ENCODE data around the gene H1-8.

Gene H1-8

DNA sequence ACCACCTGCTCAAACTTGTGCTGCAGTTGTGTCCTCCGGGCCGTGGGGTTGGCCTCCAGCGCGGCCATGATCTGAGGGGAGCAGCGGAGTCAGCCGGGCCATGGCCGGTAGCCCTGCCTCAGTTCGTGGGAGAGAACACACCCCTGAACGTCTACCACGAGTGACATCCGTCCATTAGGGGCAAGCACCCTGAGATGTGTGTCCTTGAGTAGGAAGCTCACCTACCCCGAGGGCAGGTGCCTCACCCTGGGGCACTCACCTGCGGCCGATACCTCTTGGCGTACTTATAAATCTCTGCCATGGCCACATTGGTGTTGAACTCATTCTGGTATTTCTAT is 13.4 kb downstream of the H1-8 start:
- no peak for DNase-seq (ENCODE audit: low spot score)

DNA sequence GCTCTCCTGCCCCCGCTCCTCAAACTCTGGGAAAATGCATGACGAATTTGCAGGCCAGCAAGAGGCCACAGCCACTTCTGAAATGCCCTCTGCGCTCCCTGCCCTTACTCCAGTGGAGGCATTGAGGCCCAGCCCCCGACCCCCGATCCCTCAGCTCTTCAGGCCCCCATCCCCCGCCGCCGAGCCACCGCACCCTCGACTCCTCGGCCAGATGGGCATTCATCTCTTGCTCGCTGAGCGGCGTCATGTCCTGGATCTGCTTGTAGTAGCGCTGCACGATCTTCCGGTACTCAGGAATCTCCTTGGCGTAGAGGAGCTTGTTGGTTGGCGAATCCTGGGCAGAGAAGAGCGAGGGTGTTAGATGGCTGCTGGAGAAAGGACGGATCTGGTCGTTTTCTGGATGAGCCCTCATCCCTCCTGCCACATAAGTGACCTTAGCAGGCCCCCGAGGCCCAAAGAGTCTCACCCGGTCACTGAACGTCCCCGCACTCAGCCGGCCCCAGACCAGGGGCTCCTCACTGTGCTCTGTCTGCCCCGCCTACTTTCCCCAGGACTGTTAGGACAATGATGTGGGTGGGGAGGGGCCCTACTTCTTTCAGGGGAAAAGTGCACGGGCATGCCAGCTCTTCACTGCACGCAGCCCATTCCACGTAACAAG is 14.0 kb downstream of the H1-8 start:
- no peak for DNase-seq (ENCODE audit: low spot score)

DNA sequence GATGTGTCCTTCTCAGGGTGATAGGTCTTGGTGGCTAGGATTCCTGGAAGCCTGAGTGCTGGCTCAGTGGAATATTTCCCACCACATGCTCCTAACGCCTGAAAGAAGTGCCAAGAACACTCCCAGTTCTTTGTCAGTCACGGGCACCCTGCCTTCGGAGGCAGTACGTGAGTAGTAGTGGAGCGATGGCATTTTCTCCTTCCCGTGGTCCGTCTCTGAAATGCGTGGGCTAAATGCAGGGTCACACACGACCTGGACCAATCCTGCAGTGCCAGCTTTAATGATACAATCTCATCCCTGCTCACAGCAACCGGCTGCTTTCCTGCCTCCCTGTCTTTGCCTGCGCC is 14.5 kb downstream of the H1-8 start:
- peak; percentile 90 for DNase-seq (ENCODE audit: low spot score)

DNA sequence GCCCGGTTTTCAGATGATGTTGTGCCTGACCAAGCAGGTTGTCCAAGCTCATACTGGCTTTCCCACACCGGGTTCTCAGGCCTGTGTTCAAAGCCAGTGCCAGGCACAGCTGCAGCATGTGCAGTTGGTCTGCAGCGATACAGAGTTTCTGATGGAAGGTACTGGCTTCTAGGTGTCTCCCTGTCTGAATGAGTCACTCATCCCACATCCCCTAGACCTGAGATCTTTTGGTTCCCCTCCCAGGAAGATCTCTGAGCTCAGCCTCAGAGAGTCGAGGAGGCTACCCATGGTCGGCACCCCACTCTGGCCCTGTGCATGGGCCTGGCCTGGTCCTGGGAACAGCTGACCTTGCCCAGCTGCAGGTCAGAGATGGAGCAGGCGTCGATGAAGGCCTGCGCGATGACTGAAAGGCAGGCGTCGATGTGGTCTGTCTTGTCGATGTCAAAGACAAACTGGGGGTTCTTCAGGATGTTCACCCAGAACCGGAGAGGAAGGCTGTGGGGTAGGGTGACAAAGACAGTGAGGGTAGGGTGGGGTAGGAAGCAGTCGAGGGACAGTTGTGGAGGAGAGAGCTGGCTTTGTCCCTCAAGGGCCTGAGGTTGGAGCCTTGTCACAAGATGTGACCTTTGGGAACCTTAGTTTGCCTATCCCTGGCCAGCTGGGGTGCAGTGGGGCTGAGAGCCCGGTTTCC is 15.3 kb downstream of the H1-8 start:
- DNase-seq (ENCODE audit: low spot score), result no peak

DNA sequence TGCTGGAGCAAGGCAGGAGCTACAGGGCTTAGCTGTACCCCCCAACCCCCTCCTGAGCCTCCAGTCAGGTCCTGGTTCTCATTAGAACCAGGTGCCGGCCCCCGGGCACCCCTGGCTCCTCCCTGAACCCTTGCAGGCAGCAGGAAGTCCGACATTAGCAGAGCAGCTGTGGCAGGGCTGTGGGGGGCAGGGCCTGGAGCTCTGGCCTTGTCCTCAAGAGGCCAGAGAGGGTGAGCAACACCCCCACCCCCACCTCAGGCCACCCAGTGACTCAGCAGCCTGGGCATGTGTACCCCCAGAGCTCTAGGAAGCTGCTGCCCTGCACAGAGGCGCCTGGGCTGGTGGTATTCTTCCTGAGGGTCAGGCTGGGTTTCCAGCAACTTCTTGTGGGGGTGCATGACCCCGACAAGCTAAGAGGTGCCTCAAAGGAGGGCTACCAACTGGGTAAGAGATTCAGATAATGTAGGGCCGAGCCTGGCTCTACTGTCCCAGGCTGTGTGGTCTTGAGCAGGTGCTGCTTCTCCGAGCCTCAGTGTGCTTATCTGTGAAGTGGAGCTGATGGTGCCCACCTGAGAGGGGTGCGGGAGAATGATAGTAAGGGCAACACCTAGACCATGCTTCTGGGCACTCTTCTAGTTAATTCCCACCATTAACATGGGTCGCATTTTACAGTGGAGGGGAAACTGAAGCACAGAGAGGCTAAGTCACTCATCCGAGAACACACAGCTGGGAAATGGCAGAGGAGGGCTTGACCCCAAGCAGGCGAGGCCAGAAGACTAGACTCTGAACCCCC is 16.0 kb downstream of the H1-8 start:
- DNase-seq (ENCODE audit: low spot score), result peak; percentile 88

DNA sequence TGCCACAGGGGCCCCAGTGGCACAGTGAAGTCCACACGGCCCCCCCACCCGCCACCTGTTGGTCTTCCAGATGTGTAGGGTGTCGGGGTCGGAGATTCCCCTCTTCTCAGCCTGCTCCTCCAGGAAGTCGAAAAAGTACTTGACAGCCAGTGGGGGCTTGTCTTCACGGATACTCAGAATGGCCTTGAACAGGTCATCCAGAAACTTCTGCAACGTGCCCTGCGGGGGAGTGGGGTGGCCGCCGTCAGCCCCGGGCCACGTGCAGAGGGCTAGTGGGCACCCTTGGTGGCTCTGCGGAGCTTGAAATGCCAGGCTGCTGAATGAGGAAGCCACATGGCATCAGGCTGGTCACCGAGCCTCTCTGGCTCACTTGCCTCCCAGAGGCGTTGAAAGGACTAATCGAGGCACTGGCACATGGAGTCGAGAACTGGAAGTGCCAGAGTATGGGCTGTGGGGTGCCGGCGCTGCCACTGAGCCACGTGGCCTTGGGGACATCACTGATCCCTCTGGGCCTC is 16.6 kb downstream of the H1-8 start:
- no peak for DNase-seq (ENCODE audit: low spot score)

DNA sequence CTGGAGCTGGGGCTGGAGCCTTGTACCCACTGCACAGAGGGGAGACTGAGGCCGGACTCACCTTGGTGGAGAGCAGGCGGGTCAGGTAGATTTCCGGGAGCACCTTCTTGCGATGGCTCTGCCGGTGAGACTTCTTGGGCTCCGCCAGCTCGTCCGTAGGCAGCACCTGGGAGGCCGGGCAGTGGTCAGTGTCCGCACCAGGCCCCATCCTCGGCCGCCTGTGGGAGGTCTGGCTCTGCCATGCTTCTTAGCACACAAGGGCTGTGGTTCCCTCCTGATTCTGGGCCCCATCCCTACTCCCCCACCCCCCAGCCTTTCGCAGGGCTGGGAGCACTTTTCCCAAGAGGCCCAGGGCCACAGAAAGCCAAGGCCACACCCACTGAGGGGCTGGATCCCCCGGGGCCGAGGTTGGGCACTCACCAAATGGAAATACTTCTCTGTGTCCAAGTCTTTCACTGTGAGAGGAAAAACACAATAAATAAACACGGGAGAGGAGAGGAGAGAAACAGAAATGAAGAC is 17.4 kb downstream of the H1-8 start:
- peak; percentile 78 for DNase-seq (ENCODE audit: low spot score)

DNA sequence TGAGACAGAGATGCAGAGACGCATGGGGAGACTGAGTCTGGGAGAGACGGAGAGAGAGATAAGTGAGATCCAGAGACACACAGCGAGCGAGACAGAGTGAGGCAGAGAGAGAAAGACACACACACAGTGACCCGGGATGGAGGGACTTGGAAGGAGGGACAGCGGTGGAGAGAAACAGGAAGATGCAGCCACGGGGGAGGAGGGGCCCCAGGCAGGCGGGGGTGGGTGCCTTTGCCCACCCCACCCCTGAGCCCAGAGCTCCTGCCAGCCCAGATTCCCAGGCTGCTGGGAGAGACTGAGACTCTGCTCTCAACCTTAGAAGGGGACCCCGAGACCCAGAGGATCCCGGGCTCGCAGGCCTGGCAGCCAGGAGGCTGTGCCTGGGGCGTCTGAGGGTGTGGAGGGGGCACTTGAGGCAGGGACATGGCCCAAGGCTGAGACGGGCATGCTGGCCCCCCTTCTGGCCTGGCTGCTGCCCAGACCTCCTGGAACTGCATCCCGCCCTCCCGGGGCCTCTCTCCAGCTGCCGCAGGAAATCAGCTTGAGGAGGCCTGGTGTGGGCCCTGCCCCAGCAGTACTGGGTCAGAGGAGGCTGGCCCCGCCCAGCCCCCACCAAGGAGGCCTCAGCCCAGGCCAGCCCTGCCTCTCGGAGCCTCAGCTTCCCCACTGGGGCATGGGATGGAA is 18.1 kb downstream of the H1-8 start:
- DNase-seq (ENCODE audit: low spot score), result peak; percentile 94

DNA sequence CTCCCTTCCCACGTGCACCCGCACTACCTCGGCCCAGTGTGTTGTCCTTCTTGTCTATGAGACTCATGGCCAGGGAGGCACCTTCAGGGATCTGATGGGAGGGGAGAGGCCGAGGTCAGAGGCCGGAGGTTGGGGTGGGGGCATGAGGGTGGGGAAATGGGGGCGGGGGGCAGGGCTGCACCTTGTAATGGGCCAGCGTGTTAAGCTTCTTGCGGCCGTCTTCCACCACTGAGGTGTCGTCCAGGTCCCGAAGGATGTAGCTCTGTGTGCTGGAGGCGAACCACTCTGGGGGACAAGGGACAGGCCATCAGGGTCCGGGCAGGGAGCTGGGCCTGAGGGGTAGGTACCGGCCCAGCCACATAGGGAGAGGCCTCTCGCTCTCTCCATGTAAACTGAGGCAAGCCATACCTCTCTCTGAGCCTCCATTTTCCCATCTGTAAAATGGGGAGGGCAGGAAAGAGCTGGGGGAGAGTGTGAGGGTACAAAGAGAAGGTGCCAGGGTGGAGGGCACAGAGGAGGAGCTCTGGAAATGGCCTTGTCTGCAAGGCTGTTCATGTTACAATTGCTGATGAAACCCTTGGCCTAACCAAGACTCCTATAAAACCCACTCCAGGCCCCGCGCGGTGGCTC is 18.8 kb downstream of the H1-8 start:
- DNase-seq (ENCODE audit: low spot score), result no peak

DNA sequence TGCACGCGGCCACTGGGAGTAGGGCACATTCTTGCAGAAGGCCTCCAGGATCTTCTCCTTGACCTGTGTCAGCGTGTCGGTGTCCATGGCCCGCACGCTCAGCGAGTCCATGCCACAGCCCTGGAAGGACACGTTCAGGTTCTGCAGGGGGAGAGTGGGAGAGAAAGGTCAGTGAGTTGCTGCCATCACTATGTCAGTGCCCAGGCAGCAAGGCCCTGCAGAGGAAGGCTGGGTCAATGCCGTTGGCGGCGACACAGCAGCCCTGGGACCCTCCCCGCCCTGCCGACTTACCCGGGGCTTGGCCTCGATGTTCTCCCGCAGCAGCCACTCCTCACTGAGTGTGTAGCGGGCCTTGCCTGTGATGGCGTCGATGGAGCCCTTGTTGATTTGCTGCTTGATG is 19.8 kb downstream of the H1-8 start:
- DNase-seq (ENCODE audit: low spot score), result no peak

DNA sequence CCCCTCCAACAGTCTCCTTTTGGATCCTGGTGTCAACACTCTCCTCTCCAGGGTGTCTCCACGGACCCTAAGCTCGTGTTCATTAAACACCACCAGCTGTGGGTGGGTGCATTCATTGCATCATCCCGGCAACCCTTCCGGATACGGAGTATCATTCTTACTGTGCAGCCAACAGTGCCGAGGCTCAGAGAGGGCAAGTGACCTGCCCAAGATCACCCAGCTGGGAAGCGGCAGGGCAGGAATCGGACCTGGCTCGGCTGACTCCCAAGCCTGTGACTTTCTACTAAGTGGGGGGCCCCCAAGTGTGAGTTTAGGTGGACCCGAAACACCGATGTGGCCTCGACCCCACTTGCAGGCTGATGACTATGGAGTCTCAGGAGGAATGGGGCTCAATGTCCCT is 20.4 kb downstream of the H1-8 start:
- no peak for DNase-seq (ENCODE audit: low spot score)

DNA sequence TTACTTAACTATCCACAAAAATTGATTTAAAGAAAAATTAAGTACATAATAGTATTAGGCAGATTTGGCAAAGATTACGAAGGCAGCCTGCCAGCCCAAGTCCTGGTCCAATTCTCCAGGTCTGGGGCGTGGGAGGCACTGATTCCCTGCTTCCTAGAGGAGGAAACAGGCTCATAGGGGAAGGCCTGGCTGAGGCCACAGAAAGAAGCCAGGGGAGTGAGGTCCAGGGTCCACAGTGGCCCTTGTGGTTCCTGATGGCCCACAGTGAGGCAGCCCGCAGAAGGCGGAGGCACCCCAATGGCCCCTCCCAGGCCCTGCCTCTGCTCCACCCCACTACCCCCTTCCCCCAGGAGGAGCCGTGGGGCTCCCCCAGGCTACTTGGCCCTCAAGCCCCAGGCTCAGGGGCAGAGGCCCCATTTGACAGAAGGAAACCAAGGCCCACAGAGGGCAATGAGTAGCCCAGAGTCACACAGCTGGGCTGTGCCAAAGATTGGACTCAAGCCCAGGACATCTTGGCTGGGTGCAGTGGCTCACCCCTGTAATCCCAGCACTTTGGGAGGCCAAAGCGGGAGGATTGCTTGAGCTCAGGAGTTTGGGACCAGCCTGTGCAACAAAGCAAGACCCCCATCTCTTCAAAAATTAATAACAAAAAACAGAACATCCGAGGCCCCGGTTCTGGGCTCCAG is 21.0 kb downstream of the H1-8 start:
- DNase-seq (ENCODE audit: low spot score), result no peak

DNA sequence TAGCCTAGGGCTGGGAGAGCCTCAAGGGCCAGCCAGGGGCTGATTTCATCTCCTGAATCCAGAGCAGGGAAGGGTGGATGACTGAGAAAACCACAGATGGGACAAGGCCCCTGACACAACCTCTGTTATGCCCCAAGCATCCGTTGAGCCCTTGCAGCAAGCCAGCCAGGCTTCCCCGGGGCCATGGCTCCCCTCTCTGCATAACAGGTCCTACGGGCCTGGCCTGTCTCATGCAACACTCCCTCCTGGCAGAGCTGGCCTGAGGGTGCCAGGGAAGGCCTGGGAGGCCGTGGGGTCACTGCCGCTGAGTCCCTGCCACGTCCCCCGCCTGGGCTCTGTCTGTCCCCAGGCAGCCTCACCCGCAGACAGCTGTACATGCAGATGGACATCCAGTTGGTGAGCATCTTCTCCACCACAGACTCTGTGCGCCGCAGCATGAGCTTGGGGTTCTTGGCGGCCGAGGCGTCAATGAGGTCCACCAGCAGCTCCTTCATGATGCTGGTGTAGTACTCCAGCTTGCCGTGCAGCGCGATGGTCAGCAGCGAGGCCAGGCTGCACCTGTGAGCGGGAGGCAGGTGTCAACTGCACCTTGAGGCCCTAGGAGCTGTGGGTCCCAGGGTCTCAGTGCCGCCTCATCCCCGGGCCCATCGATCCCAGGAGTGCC is 22.1 kb downstream of the H1-8 start:
- DNase-seq (ENCODE audit: low spot score), result no peak

DNA sequence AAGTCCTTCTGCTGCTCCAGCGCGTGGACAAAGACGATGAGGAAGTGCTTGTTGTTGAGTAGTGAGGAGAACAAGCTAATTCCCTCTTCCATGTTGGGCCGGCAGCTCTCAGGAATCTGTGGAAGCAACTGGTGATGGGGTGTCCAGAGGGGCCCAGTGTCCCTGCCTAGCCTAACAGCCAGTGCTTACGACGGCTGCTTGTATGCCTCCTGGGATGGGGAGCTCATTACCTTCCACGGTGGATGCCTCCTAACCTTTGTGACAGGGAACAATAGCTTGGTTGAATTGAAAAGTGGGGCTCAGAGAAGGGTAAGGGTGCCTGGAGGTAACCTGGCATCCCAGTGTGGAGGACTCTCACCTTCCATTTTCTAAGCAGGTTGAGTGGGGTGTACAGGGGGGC is 22.9 kb downstream of the H1-8 start:
- DNase-seq (ENCODE audit: low spot score), result no peak

DNA sequence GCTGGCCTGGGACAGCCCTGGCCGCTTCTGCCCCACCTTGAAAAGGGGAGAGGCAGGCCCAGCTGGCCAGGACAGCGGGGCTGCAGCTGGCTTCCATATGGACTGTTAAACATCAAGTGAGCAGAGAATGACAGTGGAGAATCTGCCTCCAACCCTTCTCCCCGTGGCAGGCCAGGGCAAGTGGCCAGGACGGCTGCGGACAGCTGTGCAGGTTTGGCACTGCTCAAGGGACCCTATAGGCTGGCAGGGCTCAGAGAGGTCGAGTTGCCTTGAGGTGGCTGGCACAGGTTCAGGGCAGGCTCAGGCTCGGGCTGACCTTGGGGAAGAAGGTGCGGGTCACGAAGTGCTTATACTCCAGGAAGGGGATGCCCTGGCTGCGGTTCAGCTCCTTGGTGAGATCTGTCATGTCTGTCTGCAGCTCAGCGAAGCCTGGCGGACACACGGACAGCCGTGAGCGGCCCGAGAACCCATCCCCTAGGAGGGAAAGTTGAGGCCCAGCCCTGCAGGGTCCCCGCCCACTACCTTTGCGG is 24.3 kb downstream of the H1-8 start:
- no peak for DNase-seq (ENCODE audit: low spot score)

DNA sequence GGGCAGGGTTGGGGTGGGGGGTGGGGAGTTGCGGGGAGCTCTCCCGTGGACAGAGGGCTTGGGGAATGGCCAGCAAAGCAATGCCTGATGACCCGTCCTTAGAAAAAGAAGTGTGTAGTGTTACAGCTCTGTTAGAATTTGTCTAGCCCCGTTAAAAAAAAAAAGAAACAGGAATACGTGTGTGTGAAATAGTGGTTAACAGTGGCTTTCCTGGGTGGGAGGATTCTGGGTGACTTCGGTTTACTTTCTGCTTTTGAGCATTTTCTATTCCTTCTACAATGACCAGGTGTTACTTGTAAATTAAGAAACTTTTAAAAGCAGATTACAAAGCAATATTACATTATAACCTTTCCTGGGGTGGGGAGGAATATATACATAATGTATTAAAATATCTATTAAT is 25.0 kb downstream of the H1-8 start:
- DNase-seq (ENCODE audit: low spot score), result no peak

DNA sequence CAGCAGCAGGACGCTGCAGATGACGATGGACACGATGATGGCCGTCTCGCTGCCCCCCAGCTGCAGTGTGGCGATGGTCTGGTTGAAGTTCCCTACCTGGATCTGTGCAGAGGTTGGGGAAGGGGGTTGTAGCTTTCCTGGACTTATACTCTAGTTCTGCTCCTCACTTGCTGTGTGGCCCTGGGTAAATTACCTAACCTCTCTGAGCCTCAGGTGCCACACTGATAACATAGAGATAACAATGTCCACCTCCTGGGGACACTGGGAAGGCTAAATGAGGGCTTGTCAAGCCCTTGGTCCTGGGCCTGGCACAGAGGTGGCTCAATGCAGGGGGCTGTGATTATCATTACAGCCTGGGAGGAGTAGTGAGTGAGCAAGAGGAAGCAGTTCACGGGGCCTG is 26.9 kb downstream of the H1-8 start:
- no peak for DNase-seq (ENCODE audit: low spot score)

DNA sequence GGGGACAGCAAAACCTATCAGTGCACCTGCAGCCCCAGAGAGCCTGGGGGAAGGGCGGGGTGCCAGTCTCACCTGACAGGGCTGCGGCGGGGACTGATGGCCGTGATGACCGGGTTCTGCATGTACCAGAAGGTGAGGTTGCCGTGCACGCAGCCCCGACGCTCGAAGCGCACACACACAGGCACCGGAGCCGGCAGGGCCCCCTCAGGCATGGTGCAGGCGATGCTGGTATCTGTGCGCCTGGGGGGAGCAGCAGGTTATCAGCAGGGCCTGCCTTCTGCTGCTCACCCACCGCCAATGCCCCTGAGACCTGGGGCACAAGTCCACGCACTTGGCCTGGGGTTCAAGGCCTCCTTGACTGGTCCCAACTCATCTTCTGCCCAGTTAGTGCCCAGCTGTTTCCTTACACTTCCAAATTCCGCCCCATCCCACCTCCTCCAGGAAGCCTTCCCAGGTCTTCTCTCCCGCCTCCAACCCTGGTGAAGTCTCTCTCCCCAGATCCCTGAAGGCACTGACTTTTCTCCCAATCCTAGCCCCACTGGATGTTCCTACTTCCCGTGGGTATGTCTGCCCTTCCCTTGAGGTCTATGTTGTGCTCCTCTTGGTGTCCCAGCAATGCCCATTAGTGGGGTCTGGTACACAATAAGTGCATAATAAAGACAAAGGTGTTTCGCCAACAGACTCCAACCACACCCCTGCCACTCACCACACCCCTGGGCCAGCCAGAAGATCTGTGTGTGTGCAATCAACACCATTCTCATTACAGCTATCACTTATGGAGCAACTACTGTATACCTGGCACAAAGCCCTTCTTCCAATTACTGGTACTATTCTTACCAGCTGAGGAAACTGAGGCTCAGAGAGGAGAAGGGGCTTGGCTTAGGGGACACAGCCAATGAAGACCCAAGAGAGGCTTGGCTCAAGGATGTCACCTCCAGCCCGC is 28.9 kb downstream of the H1-8 start:
- no peak for DNase-seq (ENCODE audit: low spot score)

DNA sequence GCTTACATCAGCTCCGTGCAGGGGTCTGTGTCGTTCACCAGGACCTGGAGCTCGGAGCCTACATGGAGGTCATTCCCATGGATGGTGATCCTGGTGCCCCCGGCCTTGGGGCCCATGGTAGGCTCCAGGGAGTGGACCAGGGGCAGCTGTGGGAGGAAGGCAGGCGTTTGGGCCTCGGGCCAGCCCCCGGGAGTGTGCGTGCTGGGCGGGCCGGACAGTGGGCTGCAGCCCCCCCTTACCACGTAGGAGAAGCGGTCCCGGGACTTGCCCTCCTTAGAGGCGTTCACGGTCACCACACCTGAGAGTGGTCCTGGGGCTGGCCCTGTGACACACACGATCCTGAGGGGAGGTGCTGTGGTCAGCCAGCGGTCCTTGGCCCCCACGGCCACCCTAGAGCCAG is 29.6 kb downstream of the H1-8 start:
- no peak for DNase-seq (ENCODE audit: low spot score)
